Ammon's horn (tissue), 1 donor: ENCODE measurements around the gene ACTRT2.

ENCODE experiments used
- DNase-seq: peaks from one replicate; pipeline ENCODE4 v3.0.0-alpha.2; 2016; ENCODE audit warnings: low spot score

The ACTRT2 gene

GRCh38 chr1:3018576-3018975 lies 2.7 kb upstream of the ACTRT2 start:
- DNase-seq, result no peak

- DNase-seq, result no peak
These were observed 2.2 kb upstream of the ACTRT2 start for GRCh38 chr1:3019007-3019515.

GRCh38 chr1:3019516-3020051 lies 1.7 kb upstream of the ACTRT2 start:
- no peak for DNase-seq

GRCh38 chr1:3020263-3020909 lies 881 bp upstream of the ACTRT2 start:
- DNase-seq, result no peak

- no peak for DNase-seq
These were observed 634 bp downstream of the ACTRT2 start for GRCh38 chr1:3021801-3022401.

- no peak for DNase-seq
These were observed 1.3 kb downstream of the ACTRT2 start for GRCh38 chr1:3022511-3022973.

GRCh38 chr1:3022976-3023375 lies 1.7 kb downstream of the ACTRT2 start:
- no peak for DNase-seq

DNA sequence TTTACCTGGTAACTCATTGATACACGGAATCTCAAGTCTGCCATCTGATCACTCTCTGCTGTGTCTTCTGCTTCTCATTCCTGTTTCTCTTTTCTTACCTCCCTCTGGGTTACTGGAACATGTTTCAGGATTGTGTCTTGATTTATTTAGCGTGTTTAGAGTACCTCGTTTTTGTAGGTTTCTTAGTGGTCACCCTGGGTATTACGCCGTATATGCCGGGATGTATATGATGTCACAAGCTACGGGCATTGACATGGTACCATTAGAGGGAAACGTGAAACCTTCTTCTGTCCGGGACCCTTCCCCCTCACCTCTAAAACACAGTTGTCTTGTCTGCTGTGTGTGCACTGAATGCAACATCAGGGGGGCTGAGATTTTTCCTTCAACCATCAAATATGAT lies 2.8 kb downstream of the ACTRT2 start:
- no peak for DNase-seq

DNA sequence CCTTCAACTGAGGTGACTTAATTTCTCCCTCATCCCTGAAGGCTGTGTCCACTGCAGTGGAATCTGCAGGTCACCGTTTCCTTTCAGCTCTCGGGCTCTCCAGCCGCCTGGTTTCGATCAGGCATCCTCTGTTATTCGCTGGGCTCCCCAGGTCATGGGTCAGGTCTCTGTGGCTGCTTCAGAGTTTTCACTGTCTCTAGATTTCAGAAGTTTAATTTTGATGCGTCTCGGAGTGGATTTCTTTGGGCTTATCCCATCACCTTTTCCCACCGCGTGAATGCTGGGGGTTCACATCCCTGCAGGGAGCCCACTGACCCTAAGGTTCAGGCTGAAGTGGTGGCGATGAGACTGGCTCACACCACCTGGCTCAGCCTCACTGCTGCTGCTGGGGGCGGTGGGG lies 3.3 kb downstream of the ACTRT2 start:
- no peak for DNase-seq

DNA sequence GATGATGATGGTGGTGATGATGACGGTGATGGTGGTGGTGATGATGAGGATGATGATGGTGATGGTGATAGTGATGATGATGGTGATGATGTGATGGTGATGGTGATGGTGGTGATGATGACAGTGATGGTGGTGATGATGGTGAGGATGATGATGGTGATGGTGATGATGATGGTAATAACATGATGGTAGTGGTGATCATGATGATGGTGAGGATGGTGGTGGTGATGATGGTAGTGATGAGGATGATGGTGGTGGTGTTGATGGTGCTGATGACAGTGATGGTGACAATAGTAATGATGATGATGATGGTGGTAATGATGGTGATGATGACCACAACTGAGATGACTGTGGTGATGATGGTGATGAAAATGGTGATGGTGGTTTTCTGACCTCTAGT lies 4.9 kb downstream of the ACTRT2 start:
- DNase-seq, result no peak

DNA sequence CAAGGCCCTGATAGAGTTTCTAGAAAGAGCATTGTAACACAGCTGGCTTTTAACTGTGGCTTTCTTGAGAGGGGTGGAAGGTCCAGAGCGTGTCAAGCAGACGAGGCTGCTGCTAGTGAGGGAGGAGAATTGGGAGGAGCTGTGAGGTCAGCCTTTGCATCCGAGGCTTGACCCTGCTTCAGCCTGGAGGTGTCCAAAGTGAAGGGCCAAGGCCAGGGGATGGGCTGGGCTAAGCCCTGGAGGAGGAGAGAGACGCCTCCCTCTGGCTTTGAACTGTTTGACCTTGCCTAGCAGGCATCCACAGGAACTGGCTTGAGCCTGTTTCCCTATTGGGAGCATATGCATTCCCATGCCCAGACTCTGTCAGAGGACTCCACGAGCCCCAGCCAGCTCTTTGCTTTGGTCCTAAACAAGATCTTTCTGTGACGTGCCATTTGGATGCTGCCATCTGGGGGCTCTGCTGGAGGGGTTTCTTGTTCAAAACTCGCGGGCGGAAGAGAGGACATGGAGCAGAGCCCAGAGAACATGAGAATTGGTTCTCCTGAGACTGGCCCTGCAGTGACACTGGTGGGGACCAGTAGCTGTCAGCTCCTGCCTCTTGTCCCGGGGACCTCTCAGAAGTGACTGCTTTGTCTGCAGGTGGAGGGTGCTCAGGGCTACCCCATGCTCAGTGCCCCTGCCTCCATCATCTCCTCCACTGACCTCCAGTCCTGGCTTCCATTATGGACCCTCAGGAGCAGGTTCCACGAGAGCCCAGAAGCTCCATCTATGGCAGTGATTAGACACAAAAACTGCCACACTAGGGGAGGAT lies 5.5 kb downstream of the ACTRT2 start:
- no peak for DNase-seq

- no peak for DNase-seq
These were observed 6.5 kb downstream of the ACTRT2 start for GRCh38 chr1:3027611-3028371.

DNA sequence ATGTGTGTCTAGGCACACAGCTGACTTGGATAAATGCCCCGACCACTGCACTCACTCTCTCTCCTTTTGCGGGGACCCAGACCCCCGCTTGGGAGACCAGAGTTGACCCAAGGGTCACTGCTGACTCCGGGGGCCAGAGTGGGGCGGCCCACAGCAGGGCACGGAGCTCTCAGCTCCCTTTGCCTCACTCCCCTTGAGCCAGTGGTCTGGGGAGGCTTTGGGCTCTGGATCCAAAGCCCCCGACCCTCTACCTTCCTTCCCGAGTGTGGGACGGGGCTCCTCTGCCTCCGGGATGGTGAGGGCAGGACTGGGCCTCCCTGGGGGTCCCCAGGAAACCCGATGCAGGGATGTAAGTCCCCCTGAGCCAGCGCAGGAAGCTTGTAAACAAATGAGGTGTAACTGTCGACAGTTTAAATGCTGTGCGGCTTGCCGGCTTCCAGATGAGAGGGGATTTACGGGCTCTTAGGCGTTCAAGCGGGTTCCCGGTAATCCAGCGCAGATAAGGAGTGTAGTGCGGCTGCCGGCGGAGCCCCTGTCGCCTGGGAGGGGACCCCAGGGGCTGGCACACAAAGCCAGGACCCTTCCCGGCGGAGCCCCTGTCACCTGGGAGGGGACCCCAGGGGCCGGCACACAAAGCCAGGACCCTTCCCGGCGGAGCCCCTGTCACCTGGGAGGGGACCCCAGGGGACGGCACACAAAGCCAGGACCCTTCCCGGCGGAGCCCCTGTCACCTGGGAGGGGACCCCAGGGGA lies 7.4 kb downstream of the ACTRT2 start:
- no peak for DNase-seq

- no peak for DNase-seq
These were observed 8.3 kb downstream of the ACTRT2 start for GRCh38 chr1:3029481-3029961.

DNA sequence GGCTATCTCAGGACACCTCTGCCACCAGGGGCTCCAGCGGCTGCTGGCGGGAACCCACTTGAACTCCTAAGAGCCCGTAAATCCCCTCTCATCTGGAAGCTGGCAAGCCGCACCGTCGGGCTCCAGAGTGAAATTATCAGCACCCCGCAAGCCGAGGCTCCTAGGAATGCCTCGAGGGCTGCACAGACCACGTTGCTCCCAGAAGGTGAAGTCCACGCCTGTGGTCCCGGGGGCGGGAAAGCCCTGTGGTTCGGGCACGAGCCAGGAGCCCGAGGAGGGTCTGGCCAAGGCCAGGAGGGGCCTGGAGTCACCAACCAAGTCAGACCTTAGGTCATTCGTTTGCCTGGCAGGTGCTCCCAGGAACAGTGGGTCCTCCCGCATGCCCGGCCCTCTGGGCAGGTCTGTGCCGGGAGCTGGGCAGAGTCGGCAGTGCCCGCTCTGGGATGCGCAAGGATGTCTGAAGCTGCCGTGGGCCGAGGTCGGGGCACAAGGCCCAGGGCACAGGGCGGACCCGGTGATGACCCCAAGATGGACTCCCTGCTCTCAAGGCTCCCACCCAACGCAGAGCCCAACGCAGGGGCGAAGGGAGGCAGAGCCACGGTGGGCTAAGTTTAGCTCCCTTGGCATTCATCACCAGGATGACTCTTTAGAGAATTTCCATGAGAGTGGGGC lies 8.9 kb downstream of the ACTRT2 start:
- DNase-seq, result no peak

- DNase-seq, result peak; percentile 85
These were observed 9.6 kb downstream of the ACTRT2 start for GRCh38 chr1:3030663-3031381.

DNA sequence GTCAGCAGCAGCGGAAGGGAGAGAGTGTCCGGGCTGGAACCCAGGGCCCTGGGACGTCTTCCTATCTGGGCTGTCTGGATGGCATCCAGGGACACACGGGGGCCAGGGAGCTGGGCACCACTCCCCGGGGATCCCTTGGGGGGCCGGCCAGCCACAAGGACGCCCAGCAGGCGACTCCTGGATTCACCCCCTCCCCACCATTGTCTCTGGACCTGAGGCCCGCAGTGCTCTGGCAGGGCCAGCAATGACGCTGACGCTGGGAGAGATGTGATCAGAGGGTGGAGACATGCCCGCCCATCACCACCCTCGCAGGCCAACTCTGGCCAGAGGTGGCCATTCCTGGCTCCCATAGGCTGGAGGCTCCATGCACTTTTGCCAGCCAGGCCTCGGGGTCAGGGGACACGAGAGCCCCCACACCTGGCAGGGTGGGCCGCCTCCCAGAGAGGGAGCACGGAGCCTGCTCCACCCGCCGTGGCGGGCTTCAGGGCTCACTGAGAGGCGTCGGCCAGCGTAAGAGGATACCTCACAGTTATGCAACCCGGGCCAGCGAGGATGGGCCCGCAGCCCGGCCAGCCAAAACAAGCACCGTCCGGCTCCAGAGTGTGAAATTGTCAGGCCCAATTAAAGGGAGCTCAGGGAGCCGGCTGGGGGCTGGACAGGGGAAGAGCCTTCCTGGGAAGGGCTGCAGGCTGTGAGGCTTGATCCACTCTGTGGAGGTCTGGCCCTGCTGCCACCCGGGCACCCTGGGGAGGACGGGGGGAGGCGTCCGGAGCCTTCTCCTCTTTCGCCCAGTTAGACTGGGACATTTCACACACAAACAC lies 10.3 kb downstream of the ACTRT2 start:
- peak; percentile 32 for DNase-seq

DNA sequence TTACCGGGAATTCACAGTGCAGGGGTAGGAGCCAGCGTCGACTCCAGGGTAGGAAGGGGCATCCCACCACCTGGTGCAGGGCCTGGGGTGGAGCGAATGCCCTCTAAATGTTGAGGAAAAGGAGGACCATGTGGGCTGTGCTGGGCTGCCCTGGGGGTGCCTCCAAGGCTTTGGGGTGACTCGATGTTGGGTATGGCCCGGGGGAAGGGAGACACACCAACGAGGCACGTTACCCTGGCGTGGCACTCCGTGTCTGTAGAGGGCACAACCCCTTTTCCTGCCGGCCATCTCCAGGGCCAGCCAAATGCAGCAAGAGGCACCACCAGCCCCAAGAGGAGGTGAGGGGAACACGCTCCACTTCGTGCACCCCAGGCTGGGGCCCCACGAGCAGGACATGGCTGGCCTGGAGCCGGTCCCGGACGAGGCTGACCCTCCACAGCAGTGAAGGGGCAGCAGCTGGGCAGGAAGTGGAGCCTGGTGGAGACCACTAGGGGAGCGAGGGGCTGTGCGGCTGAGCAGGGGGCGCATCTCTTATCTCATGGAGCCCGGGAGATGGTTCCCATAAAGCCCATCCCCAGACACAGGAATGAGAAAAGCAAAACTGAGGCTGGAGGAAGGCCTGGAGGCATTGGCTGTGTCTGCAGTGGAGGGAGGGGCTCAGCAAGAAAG lies 11.2 kb downstream of the ACTRT2 start:
- no peak for DNase-seq
